H54 (cell line): Measurements from ENCODE around the gene PRMT6.
"Not testable (repeated sequence)": the region's sequence is repeated elsewhere in the genome, so short reads cannot be mapped to it uniquely, and the experiment has no call there.

ENCODE experiments used
- DNase-seq: peaks from one replicate; pipeline ENCODE4 v3.0.0; 2011; ENCODE audit warnings: low spot score, mixed read lengths; ENCODE audit not compliant: insufficient read length
- FAIRE-seq: peaks from 3 replicates; lab custom pipeline; 2011; peaks lifted over from hg19 to GRCh38; lab: Jason Lieb, UNC
- POLR2A ChIP-seq: IDR thresholded peaks from 2 replicates; pipeline ENCODE4 v1.6.1; 2011; ENCODE audit warnings: low read depth, mild to moderate bottlenecking, low read length

The PRMT6 gene

GRCh38 chr1:107058245-107059032, 2.0 kb downstream of the PRMT6 start:
- DNase-seq (no peak), FAIRE-seq (peak; percentile 11)
- TF ChIP-seq POLR2A = no peak

GRCh38 chr1:107061886-107062285, 5.4 kb downstream of the PRMT6 start:
- DNase-seq (no peak), FAIRE-seq (no peak)
- no peak for TF ChIP-seq POLR2A

- FAIRE-seq = no peak
- no peak for DNase-seq
- TF ChIP-seq POLR2A = no peak
Measured at GRCh38 chr1:107073493-107073892, 17.0 kb downstream of the PRMT6 start.

- no peak for TF ChIP-seq POLR2A
- FAIRE-seq = peak; percentile 100
- DNase-seq = peak; percentile 43
Measured at GRCh38 chr1:107076841-107077240, 20.4 kb downstream of the PRMT6 start.

GRCh38 chr1:107079249-107079648, 22.8 kb downstream of the PRMT6 start:
- FAIRE-seq = peak; percentile 66

GRCh38 chr1:107081102-107081501, 24.6 kb downstream of the PRMT6 start:
- no peak for FAIRE-seq
- no peak for TF ChIP-seq POLR2A
- DNase-seq = no peak

More at GRCh38 chr1:107079249-107079648, 22.8 kb downstream of the PRMT6 start:
- no peak for TF ChIP-seq POLR2A
- no peak for DNase-seq

GRCh38 chr1:107091418-107091817, 34.9 kb downstream of the PRMT6 start:
- no peak for TF ChIP-seq POLR2A
- FAIRE-seq = no peak
- DNase-seq = no peak

GRCh38 chr1:107093395-107093794, 36.9 kb downstream of the PRMT6 start:
- DNase-seq = not testable (repeated sequence)

GRCh38 chr1:107095647-107096046, 39.2 kb downstream of the PRMT6 start:
- FAIRE-seq = no peak
- DNase-seq = no peak

More at GRCh38 chr1:107093395-107093794, 36.9 kb downstream of the PRMT6 start:
- FAIRE-seq = peak; percentile 84

GRCh38 chr1:107096690-107097089, 40.2 kb downstream of the PRMT6 start:
- DNase-seq (no peak), FAIRE-seq (peak; percentile 93)
- TF ChIP-seq POLR2A = no peak

More at GRCh38 chr1:107095647-107096046, 39.2 kb downstream of the PRMT6 start:
- no peak for TF ChIP-seq POLR2A

- no peak for FAIRE-seq
- DNase-seq = no peak
- TF ChIP-seq POLR2A = no peak
Measured at GRCh38 chr1:107098961-107099360, 42.5 kb downstream of the PRMT6 start.

- FAIRE-seq = no peak
- DNase-seq = no peak
- no peak for TF ChIP-seq POLR2A
Measured at GRCh38 chr1:107100331-107100984, 44.0 kb downstream of the PRMT6 start.

- FAIRE-seq (peak; percentile 27), DNase-seq (no peak)
- no peak for TF ChIP-seq POLR2A
Measured at GRCh38 chr1:107105914-107106313, 49.4 kb downstream of the PRMT6 start.
